Astrocyte (in vitro differentiated cells and primary cell): ENCODE measurements around the gene TRAF1.

Experiments used
- CTCF ChIP-seq: IDR thresholded peaks from 2 replicates; pipeline ENCODE4 v1.5.1; 2011; ENCODE audit warnings: low read depth, mild to moderate bottlenecking, inconsistent platforms, low read length, moderate library complexity; ENCODE audit not compliant: insufficient read depth
- EZH2 ChIP-seq: IDR thresholded peaks from 2 replicates; pipeline ENCODE4 v1.6.1; 2012; ENCODE audit warnings: mild to moderate bottlenecking, low read length, inconsistent platforms; ENCODE audit not compliant: insufficient read depth

GRCh38 chr9:120940573-120940972 lies 14.0 kb upstream of the TRAF1 start:
- TF ChIP-seq CTCF, result no peak
- TF ChIP-seq EZH2, result no peak
